ENCODE data around the gene DNASE1L3.

DNA sequence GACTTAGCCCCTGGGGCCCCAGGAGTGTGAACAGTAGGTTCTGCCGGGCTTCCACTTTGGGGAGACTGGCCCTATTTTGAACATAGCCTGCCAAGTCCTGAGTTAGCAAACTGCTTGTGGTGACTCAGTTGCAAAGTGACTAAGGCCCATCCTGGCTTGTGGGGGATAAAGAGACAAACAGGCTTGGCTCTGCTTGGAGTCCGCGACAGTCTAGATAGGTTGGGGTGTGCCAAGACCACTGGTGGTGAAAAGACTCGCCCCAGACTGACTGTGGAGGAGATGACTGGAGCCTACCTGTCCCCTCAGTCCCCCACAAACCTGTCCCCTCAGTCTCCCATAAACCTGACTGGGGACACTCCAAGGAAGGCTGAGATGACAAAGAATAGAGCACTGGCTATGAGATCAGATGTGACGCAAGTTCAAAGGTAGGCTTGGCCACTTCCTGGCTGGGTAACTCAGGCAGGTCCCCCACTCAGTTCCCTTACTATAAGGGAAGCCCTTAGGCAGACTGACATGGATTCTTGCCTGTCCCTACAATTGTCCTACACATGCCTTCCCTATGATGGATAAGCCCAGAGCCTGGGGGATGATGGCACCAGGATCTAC is 4.3 kb downstream of the DNASE1L3 start:
- TF ChIP-seq TAF1 (IDR thresholded peaks at IDR 0.05; ENCODE audit: low read depth, low read length) (no peak), SIN3A (conservative IDR thresholded peaks at IDR 0.05 in 1 of 2, IDR thresholded peaks at IDR 0.05 in 1 of 2; ENCODE audit: low read depth in 1 of 2, low read length in 2 of 2) (no peak), TEAD4 (IDR thresholded peaks at IDR 0.05; ENCODE audit: low read depth, low read length) (no peak), CREB1 (IDR thresholded peaks at IDR 0.05) (no peak)
- TF ChIP-seq, protein P1, sequence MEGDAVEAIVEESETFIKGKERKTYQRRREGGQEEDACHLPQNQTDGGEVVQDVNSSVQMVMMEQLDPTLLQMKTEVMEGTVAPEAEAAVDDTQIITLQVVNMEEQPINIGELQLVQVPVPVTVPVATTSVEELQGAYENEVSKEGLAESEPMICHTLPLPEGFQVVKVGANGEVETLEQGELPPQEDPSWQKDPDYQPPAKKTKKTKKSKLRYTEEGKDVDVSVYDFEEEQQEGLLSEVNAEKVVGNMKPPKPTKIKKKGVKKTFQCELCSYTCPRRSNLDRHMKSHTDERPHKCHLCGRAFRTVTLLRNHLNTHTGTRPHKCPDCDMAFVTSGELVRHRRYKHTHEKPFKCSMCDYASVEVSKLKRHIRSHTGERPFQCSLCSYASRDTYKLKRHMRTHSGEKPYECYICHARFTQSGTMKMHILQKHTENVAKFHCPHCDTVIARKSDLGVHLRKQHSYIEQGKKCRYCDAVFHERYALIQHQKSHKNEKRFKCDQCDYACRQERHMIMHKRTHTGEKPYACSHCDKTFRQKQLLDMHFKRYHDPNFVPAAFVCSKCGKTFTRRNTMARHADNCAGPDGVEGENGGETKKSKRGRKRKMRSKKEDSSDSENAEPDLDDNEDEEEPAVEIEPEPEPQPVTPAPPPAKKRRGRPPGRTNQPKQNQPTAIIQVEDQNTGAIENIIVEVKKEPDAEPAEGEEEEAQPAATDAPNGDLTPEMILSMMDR (IDR thresholded peaks at IDR 0.05; ENCODE audit: control extremely low read depth in 1 of 3, insufficient read depth in 1 of 3, low read depth in 1 of 3, low read length in 3 of 3), result no peak

Data from H1 (cell line).